GM21390 (cell line): ENCODE results near the gene CNOT1.
"Not testable (repeated sequence)": the region's sequence is repeated elsewhere in the genome, so short reads cannot be mapped to it uniquely, and the experiment has no call there.

Source experiments
- ATAC-seq: cut with Tn5 transposase; IDR thresholded peaks from one replicate; pipeline ENCODE4 v1.9.1; 2021; ENCODE audit not compliant: unreplicated experiment

Gene CNOT1

DNA sequence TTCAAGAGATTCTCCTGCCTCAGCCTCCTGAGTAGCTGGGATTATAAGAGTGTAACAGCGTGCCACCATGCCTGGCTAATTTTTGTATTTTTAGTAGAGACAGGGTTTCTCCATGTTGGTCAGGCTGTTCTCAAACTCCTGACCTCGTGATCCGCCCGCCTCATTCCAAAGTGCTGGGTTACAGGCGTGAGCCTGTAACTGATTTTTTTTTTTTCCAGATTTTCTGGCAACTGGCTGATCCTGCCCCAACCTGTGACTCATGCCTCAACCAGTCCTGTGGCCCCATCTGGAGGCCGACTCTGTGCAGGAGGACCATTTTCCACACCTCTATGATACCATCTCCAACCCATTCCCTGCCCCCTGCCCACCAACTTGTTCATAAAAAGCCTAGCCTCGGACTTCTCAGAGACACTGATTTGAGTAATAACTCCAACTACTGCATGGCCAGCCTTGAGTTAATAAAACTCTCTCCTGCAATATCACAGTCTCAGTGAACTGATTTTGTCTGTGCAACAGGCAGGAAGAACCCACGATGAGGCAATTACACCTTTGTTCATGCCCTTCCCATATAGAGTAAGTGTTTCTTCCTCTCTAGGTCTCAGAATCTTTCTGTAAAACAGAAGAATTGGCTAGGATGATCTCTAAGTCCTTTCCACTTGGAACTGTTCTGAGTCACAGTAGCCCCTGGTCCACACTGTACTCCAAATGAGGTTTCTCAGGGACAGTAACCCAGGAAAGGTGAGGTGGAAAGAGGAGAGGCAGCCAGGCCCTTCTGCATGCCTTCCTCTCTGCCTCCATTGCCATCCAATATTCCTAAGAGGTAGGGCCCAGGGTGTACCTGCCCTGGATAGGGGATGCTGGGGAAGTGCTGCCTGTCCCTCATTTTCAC is 8.8 kb upstream of the CNOT1 start:
- ATAC-seq: no peak

DNA sequence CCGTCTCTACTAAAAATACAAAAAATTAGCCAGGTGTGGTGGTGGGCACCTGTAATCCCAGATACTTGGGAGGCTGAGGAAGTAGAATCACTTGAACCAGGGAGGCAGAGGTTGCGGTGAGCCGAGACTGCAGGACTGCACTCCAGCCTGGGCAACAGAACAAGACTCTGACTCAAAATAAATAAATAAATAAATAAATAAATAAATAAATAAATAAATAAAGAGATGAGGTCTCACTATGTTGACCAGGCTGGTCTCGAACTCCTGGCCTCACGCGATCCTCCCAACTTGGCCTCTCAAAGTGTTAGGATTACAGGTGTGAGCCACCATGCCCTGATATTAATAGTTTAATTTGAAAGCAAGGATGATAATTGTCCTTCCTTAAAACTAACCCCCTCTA is 7.4 kb upstream of the CNOT1 start:
- not testable (repeated sequence) for ATAC-seq

DNA sequence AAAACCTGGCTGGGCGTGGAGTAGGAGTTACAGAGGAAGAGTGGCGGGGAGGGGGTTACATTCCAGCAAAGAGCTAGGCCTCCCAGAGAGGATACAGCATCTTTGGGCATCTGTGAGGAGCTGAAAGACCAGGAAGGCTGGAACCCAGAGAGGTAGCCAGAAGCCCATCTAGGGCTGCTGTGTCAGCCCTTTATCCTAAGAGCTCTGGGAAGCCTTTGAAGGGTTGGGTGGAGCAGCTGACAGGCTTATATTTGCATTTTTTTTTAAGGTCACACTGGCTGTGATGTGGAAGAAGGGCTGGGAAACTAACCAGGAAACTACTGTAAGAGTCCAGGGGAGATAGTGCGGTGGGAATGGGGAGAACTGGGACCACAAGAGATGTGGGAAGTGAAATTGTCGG is 6.8 kb upstream of the CNOT1 start:
- no peak for ATAC-seq

GRCh38 chr16:58635502-58635901 is 5.9 kb upstream of the CNOT1 start:
- no peak for ATAC-seq

DNA sequence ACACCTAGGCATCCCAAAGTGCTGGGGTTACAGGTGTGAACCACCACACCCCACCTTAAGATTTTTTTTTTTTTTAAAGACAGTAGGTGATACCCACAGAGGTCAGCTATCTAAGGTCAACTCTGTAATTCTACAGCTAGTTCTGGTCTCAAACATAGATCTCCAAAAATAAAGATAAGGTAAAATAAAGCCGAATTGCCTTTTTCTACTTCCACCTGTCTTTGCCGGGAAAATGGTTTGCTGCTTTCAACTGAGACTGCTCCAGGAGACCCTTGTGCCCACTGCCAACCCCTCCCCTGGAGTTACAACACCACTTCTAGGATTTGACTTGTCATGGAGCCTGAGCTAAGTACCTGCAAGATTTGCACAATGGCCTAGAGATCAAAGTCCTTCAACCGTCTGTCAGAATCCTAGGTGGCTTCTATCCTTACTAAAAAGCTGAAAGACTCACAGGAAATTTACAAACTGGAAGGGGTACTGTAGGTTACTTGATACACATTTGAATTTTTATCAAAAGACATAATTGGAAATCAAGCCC is 4.7 kb upstream of the CNOT1 start:
- no peak for ATAC-seq

DNA sequence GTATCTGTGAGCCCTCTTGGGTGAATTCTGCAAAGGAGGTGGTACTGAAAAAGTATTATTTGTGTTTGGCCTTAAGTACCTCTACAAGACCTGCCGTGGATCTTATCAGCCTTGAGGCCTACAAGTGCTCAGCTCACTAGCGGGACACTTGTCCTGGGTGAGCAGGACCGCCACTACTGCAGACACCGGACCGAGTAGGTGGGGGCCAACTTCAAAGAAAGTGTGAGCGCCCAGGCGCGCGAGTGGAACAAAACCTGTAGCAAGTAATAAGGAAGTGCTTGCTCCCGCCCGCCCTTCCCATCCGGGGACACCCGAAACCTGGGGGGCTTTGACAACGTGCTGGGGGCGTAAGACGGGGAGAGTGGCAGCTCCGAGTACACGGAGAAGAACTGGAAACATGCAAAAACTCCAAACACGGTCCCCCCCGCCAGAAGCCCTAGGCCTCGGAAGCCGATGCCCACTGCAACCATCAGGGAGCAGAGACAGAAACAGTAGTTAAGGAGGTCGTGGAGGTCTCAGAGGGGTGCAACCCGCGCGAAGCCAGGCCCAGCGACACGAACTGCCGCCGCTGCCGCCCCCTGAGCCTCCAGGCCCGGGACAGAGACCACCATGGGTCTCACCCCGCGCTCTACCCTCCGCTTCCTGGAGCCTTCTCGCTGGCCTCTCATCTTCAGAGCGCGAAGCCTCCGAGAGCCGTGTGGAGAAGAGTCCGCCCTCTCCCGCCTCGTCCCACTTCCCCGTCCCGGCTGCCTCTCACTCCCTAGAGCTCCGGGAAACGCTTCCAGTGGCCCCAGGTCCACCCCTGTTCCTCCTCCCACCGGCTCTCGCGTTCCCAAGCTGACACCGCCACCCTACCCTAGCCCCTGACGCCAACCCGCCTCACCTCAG is 537 bp downstream of the CNOT1 start:
- ATAC-seq: peak; percentile 12

DNA sequence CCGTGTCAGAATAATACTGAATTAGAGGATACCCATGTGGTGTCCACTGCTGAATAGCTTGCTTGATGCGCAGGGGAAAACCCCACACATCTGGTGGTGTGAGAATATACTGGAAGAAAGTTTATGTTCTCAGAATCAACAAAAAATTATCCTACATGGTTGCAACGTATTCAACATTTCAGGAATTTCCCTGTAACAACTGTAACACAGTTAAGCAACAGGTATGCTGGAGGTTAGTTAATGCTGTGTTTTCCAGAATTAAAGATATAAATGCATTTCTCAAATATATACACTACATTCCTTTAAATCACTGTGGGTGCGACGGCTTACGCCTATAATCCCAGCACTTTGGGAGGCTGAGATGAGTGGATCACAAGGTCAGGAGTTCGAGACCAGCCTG is 5.4 kb downstream of the CNOT1 start:
- no peak for ATAC-seq

GRCh38 chr16:58620396-58620795 is 9.2 kb downstream of the CNOT1 start:
- no peak for ATAC-seq

GRCh38 chr16:58615280-58615679 is 14.3 kb downstream of the CNOT1 start:
- no peak for ATAC-seq

DNA sequence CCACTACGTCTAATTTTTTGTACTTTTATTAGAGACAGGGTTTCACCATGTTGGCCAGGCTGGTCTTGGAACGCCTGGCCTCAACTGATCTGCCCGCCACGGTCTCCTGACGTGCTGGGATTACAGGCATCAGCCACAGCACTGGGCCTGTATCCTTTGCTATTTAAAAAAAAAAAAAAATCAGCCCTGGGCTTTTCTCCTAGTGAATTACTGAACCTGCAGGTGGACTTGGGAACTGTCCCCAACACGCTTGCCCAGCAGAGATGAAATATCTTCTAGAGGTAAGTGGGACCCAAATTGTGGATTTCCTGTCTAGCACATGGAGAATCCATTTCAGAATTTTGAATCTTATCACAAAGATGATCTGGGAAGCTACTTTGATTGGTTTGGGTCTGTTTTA is 14.8 kb downstream of the CNOT1 start:
- ATAC-seq: no peak

DNA sequence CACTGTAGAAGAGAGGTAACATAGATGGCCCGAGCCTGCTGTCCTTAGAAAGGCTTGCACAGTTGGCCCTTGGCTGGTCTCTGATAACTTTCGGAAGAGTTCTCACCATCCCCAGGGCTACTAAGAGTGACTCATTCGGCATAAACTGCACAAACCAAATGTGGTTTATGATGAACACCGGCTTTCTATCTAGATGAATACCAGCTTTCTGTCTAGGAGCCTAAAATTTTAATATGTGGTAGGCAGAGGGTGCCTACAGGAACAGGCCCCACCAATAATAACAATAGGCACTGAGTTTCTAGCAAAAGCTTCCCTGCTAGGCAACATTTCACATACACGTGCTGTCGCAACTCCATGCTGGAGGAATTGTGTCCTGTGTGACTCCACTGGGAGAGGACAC is 15.4 kb downstream of the CNOT1 start:
- no peak for ATAC-seq

DNA sequence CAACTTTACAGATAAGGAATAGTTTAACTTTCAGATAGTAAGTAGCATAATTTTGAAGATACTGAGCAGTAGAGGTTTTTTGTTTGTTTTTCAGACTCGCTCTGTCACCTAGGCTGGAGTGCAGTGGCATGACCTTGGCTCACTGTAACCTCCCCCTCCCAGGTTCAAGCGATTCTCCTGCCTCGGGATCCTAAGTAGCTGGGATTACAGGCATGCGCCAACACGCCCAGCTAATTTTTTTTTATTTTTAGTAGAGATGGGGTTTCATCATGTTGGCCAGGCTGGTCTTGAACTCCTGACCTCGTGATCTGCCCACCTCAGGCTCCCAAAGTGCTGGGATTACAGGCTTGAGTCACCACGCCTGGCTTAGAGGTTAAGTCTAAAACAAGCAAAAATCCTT is 16.7 kb downstream of the CNOT1 start:
- ATAC-seq: not testable (repeated sequence)

DNA sequence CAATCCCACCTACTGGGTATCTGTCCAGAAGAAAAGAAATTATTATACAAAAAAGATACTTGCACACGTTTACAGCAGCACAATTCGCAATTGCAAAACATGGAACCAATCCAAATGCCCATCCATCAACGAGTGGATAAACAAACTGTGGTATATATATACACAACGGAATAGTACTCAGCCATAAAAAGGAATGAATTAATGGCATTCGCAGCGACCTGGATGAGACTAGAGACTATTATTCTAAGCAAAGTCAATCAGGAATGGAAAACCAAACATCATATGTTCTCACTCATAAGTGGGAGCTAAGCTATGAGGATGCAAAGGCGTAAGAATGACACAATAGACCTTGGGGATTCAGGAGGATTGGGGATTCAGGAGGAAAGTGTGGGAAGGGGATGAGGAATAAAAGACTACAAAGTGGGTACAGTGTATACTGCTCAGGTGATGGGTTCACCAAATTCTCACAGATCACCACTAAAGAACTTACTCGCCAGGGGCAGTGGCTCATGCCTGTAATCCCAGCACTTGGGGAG is 21.0 kb downstream of the CNOT1 start:
- no peak for ATAC-seq

DNA sequence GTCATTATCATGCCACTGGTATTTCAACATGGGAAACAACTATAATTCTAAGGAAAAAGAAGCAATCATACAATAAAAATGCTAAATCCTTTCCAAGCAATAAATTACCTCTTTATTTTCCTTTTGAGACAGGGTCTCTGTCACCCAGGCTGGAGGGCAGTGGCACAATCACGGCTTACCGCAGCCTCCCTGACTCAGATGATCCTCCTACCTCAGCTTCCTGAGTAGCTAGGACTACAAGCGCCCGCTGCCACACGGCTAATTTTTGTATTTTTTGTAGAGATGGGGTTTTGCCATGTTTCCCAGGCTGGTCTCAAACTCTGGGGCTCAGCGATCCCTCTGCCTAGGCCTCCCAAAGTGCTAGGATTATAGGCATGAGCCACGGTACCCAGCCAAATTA is 24.1 kb downstream of the CNOT1 start:
- ATAC-seq: no peak

DNA sequence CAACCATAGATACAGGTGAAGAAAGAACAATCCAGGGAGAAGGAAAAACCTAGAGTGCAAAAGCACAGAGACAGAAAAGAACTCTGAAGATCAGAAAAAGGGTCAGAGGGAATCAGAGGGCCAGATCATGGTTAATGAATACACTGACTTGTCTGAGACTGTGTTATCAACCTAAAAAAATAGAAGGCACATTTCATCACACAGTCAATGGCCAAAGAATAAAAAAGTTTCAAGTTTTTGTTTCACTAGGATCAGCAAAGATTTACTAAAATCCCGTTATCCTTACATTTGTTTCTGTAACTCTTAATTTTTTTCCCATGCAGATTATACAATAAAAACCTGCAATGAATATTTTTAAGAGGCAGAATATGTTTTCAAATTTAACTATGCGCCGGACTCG is 38.5 kb downstream of the CNOT1 start:
- ATAC-seq: no peak

GRCh38 chr16:58589326-58589905 is 40.2 kb downstream of the CNOT1 start:
- no peak for ATAC-seq

- no peak for ATAC-seq
Measured at GRCh38 chr16:58588406-58588805, 41.2 kb downstream of the CNOT1 start.

DNA sequence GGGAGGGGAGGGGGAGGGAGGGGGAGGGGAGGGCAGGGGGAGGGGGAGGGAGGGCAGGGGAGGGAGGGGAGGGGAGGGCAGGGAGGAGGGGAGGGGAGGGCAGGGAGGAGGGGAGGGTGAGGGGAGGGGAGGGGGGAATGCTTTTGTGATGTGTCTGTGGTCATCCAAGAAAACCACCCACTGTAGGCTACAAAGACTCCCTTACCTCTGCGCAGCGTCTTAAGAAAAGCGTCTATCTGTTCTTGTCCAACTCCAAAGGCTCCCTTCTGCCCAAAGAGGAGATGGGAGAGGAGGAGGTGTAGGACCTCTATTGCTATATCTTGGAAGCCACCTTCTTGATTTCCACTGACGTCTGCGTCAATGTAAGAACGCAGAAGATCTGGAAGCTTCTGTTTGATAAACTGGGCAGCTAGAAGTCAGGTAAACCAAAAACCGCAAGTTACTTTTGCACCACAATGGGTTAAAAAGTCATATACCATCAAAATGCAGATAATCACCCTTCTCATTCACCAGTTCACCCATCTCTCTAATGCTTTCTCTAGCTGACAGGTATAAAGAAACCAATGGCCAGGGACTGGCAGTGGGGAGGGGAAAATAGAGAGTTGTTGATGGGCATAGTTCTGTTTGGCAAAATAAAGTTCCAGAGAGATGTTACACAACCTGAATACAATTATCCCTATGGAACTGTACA is 43.1 kb downstream of the CNOT1 start:
- no peak for ATAC-seq

DNA sequence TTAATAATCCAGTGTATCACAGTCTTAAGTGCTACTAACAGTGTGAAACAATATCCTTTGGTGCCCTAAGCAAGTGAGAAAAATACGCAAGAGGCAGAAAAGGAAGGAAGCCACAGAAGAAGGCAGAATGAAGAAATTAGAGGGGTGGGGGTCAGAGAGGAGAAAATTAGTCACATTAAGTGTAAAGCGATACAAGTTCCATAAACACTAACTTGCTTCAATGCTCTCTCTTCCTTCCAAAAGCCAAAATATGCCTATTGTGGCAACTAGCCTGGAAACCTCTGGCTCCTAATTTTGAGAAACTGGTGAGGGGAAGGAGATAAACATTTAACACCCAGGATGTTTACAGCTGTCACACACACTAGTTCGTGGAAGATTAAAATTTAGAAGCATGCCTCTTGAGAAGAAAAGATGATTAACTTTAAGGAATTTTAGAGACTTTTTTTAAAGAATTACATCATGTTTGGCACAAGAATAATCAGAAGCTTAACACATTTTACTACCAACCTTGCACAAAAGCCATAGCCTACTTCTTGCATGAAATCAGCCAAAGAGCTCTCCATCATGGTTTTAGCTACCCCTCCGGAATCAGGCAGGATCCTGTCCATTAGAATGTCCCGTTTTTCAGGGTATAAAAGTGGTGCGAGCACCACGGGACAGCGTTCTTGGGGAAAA is 44.7 kb downstream of the CNOT1 start:
- ATAC-seq: no peak
